ENCODE measurements around the gene CCR2. TPM values are rescaled to one million over a fixed set of nuclear protein-coding genes. Genes with fewer than 3 reads are reported as not detected.

Gene CCR2
- polyA plus RNA-seq (0.02 to 0.26 TPM (median 0.07 TPM) in 3 replicates), polyA minus RNA-seq (1.7 TPM in 1 of 3 replicates, not detected in the others)
- 0.55 TPM for polyA plus RNA-seq (2011; ENCODE audit: low read depth)
- polyA plus RNA-seq (2011; cell fraction: cytosol; rRNA removed) = not detected in 2 replicates
- 0.08 TPM in 1 of 2 replicates, not detected in the other for polyA plus RNA-seq (2011; cell fraction: nucleus; rRNA removed)
- polyA plus RNA-seq (2012; ENCODE audit: low replicate concordance) = 0.54 TPM in 1 of 2 replicates, not detected in the other
- polyA minus RNA-seq (2011; cell fraction: cytosol; rRNA and poly(A)+ RNA removed) = not detected
- polyA minus RNA-seq (2011; cell fraction: nucleus; rRNA and poly(A)+ RNA removed) = 0.31 TPM in 1 of 2 replicates, not detected in the other

DNA sequence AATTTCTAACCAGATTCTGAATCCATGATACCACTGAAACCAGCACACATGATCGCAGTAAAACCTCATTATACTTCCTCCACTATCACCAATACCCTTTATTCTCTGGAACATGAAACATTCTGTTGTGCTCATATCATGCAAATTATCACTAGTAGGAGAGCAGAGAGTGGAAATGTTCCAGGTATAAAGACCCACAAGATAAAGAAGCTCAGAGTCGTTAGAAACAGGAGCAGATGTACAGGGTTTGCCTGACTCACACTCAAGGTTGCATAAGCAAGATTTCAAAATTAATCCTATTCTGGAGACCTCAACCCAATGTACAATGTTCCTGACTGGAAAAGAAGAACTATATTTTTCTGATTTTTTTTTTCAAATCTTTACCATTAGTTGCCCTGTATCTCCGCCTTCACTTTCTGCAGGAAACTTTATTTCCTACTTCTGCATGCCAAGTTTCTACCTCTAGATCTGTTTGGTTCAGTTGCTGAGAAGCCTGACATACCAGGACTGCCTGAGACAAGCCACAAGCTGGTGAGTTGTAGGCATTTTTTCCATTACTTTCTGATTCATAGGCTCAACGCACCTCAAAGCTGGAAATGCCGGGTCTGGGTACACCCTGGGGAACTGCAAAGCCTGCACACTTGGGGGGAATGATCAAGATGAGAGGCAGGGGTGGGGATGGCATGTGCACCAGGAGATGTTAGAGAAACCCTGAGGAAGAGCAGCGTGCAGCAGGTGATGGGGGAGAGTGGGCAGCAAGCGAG lies at the start of gene CCR2:
Gene CCR2 (plus strand): TSS at position 465 of the 764 bp plus-strand sequence. CDS start 3,417 bp downstream, outside the sequence.
- H3K79me2 ChIP-seq (ENCODE audit: control insufficient read depth, insufficient read depth, low read length) = no peaks in the 10 kb centered on the region
- no peak within 1 kb of the TSS for H3K4me2 ChIP-seq (ENCODE audit: control insufficient read depth, extremely low read depth, insufficient read depth, low read depth, low read length)
- no peaks in the 10 kb centered on the region for H3K9me1 ChIP-seq (ENCODE audit: control insufficient read depth, extremely low read depth, insufficient read depth, low read length)
- H4K20me1 ChIP-seq (ENCODE audit: control insufficient read depth, extremely low read depth, insufficient read depth, low read length) = no peaks in the 10 kb centered on the region
- H2AFZ ChIP-seq (ENCODE audit: control insufficient read depth, low read length) = no peak within 1 kb of the TSS
- no peak within 1 kb of the TSS for H3K27ac ChIP-seq (ENCODE audit: control insufficient read depth, insufficient read depth, low read length)
- H3K9me3 ChIP-seq (ENCODE audit: control insufficient read depth, low read depth, low read length) = no peaks in the 10 kb centered on the region
- H3K9ac ChIP-seq (ENCODE audit: control insufficient read depth, extremely low read depth, insufficient read depth, low read length) = no peak within 1 kb of the TSS
- FAIRE-seq (no peak), DNase-seq (ENCODE audit: low read depth, low spot score) (no peak)
- no peaks in the 10 kb centered on the region for H3K4me1 ChIP-seq (ENCODE audit: control insufficient read depth, extremely low read depth, insufficient read depth, low read length)
- no peak within 1 kb of the TSS for H3K4me3 ChIP-seq (ENCODE audit: control insufficient read depth in 2 of 3, extremely low read depth in 1 of 3, insufficient read depth in 2 of 3, low read depth in 1 of 3, low read length in 3 of 3)
- peaks cover 52% of the 10 kb centered on the region for H3K27me3 ChIP-seq (ENCODE audit: control insufficient read depth, extremely low read depth, insufficient read depth, low read length)
- TF ChIP-seq EZH2 (IDR thresholded peaks at IDR 0.05; ENCODE audit: low read length) = no peak
- TF ChIP-seq, protein P1, sequence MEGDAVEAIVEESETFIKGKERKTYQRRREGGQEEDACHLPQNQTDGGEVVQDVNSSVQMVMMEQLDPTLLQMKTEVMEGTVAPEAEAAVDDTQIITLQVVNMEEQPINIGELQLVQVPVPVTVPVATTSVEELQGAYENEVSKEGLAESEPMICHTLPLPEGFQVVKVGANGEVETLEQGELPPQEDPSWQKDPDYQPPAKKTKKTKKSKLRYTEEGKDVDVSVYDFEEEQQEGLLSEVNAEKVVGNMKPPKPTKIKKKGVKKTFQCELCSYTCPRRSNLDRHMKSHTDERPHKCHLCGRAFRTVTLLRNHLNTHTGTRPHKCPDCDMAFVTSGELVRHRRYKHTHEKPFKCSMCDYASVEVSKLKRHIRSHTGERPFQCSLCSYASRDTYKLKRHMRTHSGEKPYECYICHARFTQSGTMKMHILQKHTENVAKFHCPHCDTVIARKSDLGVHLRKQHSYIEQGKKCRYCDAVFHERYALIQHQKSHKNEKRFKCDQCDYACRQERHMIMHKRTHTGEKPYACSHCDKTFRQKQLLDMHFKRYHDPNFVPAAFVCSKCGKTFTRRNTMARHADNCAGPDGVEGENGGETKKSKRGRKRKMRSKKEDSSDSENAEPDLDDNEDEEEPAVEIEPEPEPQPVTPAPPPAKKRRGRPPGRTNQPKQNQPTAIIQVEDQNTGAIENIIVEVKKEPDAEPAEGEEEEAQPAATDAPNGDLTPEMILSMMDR (optimal IDR thresholded peaks at IDR 0.05 in 1 of 3, IDR thresholded peaks at IDR 0.05 in 1 of 3, conservative IDR thresholded peaks at IDR 0.05 in 1 of 3; ENCODE audit: extremely low read depth in 1 of 3, insufficient read depth in 2 of 3, low read length in 3 of 3) = no peak
- no peaks in the 10 kb centered on the region for H3K36me3 ChIP-seq (ENCODE audit: control insufficient read depth in 2 of 2, extremely low read depth in 1 of 2, insufficient read depth in 2 of 2, low read length in 2 of 2)
- dilution Hi-C loops (cut with MboI; ENCODE audit: extremely low pct_ligation_motif_present, low sequenced_read_pairs) = no loop called here

DNA sequence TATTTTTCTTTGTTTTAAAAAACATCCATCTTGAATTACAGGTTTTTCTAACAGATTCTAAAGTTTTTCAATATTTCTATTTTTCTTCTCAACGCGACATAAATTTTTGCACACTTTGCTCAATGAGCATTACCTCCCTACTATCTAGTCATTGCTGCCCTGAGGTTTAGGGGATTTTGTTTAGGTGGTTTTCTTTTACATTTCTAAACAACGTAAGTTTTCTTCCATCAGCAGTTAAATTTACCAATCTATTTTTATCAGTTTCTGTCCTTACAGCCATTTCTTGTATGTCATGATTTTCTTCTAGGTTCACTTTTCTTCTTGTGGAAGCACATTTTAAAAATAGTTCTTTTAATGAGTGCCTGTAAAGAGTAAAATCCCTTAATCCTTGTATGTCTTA lies 49.2 kb upstream of the CCR2 start:
- no peak overlapping the region for H3K4me2 ChIP-seq (ENCODE audit: control insufficient read depth, extremely low read depth, insufficient read depth, low read depth, low read length)
- H3K4me1 ChIP-seq (ENCODE audit: control insufficient read depth, extremely low read depth, insufficient read depth, low read length) = peaks cover 4% of the 10 kb centered on the region
- DNase-seq (ENCODE audit: low read depth, low spot score) (no peak), FAIRE-seq (no peak)
- no peak overlapping the region for H2AFZ ChIP-seq (ENCODE audit: control insufficient read depth, low read length)
- H3K27ac ChIP-seq (ENCODE audit: control insufficient read depth, insufficient read depth, low read length) = no peak overlapping the region
- H3K9me3 ChIP-seq (ENCODE audit: control insufficient read depth, low read depth, low read length) = no peaks in the 10 kb centered on the region
- H4K20me1 ChIP-seq (ENCODE audit: control insufficient read depth, extremely low read depth, insufficient read depth, low read length) = no peaks in the 10 kb centered on the region
- no peaks in the 10 kb centered on the region for H3K9me1 ChIP-seq (ENCODE audit: control insufficient read depth, extremely low read depth, insufficient read depth, low read length)
- dilution Hi-C loops (cut with MboI; ENCODE audit: extremely low pct_ligation_motif_present, low sequenced_read_pairs) = no loop called here
- no peak overlapping the region for H3K9ac ChIP-seq (ENCODE audit: control insufficient read depth, extremely low read depth, insufficient read depth, low read length)
- no peak overlapping the region for H3K4me3 ChIP-seq (ENCODE audit: control insufficient read depth in 2 of 3, extremely low read depth in 1 of 3, insufficient read depth in 2 of 3, low read depth in 1 of 3, low read length in 3 of 3)
- H3K79me2 ChIP-seq (ENCODE audit: control insufficient read depth, insufficient read depth, low read length) = no peaks in the 10 kb centered on the region
- H3K36me3 ChIP-seq (ENCODE audit: control insufficient read depth in 2 of 2, extremely low read depth in 1 of 2, insufficient read depth in 2 of 2, low read length in 2 of 2) = no peaks in the 10 kb centered on the region
- TF ChIP-seq, protein P1 (optimal IDR thresholded peaks at IDR 0.05 in 1 of 3, IDR thresholded peaks at IDR 0.05 in 1 of 3, conservative IDR thresholded peaks at IDR 0.05 in 1 of 3; ENCODE audit: extremely low read depth in 1 of 3, insufficient read depth in 2 of 3, low read length in 3 of 3) = no peak
- no peak for TF ChIP-seq EZH2 (IDR thresholded peaks at IDR 0.05; ENCODE audit: low read length)
- no peaks in the 10 kb centered on the region for H3K27me3 ChIP-seq (ENCODE audit: control insufficient read depth, extremely low read depth, insufficient read depth, low read length)
